NOMO-1 treated with DMSO at 0.1 percent for 48 hours (cell line): ENCODE results near the gene PDGFD.

Experiments
- DNase-seq: peaks from one replicate; lab custom pipeline; 2025; ENCODE audit not compliant: unreplicated experiment; lab: John Stamatoyannopoulos, UW

The PDGFD gene

GRCh38 chr11:103890654-103891053 is 273.3 kb downstream of the PDGFD start:
- no peak for DNase-seq

GRCh38 chr11:103889679-103890078 is 274.3 kb downstream of the PDGFD start:
- no peak for DNase-seq

DNA sequence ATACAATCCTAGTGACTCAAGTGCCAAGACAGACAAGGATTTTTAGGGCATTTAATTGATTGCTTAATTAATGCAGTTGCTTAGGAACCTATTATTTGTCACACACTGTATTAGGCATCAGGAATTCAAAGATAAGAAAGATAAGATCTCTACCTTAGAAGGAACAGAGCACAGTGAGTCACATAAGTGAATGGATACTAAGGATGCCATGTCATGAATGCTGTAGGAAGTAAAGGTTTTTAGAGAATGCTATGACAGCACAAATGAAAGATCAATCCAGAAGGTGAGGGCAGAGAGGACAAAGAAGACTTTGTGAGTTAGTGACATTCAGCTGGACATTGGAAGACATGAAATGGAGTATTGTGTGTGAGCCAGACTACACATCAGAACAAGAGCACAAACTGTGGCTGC is 275.4 kb downstream of the PDGFD start:
- DNase-seq, result no peak

DNA sequence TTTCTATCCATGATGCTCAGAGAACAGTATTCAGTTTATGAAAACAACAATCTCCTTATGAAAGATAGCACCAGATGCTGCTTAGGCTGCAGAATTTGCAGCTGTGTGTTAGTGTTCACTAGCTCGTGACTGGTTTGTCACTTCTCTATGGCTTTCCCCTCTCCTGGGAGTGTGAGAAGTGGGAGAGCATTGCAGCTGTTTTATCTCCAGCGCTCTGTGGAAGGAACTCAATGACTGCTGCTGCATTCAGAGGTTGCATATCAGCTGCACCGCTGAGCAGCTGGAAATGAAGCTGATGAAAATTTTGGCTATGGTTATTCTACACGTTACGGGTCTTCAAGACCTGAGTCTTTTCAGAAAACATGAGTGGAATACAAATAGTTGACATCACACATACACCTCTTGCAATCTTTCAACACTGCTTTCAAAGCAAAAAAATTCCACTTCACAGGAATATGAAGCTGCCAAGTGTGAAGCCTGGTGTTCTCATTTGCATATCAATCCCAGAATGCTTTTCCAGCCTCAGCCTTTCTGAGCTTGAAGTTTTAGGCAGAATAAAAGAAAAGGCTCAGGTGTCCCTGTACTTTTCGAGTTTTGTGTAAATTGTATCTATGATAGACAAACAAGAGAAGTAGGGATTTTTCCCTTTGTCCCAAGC is 276.8 kb downstream of the PDGFD start:
- DNase-seq, result no peak

- no peak for DNase-seq
These were observed 280.1 kb downstream of the PDGFD start for GRCh38 chr11:103883856-103884255.

DNA sequence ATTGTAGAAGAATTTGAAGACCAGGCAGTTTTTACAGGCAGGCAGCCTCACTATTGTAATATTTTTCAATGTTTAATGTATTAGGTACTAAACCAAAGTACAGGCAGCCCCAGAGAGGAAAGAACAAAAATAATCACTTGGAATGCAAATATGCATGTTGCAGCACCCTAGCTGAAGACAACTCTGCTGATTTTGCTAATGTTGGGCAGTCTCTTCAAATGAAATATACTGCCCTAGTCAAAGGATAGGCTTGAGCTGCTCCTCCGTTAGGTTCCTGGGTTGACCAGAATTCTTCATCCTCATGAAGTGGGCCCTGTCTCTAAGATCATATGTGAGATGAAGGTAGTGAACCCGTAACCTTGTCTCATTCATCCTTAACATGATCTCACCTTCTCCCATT is 280.7 kb downstream of the PDGFD start:
- DNase-seq, result no peak

DNA sequence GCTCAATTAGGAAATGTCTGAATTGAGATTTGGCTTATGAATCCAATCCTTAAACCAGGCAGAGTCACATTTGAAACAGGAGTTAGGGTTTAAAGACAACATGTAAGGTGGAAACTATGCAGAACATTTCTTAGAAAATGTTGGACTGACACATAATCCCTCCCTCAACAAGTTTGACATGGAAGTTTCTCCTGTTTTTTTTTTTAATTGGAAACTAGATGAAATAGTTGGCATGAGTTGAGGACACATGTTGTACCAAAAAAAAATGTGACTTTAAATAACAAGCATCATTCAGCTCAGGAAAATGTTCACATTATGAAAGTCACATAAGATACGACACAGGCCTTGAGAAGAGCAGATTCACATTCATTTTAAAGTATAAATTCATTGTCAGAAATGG is 282.4 kb downstream of the PDGFD start:
- DNase-seq, result no peak

GRCh38 chr11:103880968-103881367 is 283.0 kb downstream of the PDGFD start:
- no peak for DNase-seq

DNA sequence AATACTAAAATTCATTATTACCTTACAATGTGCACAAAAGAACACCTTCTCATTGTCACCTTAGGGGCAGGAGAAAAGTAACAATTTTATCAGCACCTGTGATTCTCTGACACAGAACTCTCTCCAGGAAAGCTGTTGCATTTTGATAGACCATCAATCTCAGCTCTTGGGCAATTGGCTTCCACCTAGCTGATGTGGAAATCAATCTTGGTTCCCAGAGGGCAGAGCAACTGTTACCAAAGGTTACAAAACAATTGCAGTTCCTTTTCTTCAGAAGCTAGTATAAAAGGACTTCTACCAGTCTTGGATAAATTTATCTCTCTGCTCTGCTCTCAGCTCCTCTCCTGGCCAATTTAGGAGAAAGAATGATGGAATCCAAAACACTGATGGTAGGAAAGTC is 285.3 kb downstream of the PDGFD start:
- peak; percentile 88 for DNase-seq

DNA sequence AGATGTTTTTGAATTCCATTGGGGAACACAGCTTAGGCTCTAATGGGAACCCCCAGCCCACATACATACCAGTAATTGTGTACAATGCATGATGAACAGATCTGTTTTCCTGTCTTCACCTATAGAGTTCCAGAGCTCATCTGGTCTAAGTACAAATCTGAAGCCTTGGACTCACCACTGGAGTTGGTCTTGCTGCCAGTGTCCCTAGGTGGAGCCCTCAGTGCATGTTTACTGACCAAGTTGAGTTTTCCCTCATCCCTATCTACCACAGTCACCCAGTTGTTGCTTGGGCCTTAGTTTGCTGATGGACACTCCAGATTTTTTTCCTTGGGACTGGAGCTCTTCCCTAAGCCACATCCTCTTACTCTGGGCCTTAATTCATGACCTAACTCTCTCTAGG is 286.7 kb downstream of the PDGFD start:
- DNase-seq, result no peak

GRCh38 chr11:103875855-103876510 is 288.0 kb downstream of the PDGFD start:
- peak; percentile 38 for DNase-seq

DNA sequence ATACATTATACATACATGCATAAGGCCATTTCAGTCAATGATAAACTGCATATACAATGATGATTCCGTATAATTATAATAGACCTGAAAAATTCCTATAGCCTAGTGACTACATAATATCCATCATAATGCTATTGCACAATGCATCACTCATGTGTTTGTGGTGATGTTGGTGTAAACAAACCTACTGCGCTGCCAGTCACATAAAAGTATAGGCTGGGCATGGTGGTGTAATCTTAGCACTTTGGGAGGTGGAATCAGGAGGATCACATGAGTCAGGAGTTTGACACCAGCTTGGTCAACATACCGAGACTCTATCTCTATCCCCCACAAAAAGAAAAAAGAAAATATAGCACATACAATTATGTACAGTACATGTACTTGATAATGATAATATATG is 291.2 kb downstream of the PDGFD start:
- DNase-seq, result no peak

GRCh38 chr11:103871923-103872551 is 291.9 kb downstream of the PDGFD start:
- DNase-seq, result peak; percentile 25

GRCh38 chr11:103870821-103871309 is 293.1 kb downstream of the PDGFD start:
- DNase-seq, result peak; percentile 29

GRCh38 chr11:103867481-103867880 is 296.5 kb downstream of the PDGFD start:
- DNase-seq, result no peak

DNA sequence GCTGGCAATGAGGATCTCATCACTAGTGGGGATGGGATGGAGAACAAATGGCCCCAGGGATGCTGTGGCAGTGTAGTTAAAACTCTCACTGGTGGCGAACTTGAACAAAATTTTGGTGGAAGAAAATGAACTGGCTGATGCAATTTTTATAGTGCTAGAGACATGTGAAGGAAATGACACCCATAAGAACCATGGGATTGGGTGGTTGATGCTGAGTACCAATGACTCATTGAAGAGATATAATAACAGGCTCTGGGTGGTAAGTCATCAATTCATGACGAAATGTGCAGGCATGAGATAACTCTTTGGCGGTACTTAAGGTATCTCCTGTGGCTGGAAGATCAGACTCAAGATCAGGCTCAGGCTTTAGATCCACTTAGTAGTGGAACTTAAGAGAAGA is 300.4 kb downstream of the PDGFD start:
- DNase-seq, result no peak

GRCh38 chr11:103862802-103863174 is 301.2 kb downstream of the PDGFD start:
- DNase-seq, result no peak

DNA sequence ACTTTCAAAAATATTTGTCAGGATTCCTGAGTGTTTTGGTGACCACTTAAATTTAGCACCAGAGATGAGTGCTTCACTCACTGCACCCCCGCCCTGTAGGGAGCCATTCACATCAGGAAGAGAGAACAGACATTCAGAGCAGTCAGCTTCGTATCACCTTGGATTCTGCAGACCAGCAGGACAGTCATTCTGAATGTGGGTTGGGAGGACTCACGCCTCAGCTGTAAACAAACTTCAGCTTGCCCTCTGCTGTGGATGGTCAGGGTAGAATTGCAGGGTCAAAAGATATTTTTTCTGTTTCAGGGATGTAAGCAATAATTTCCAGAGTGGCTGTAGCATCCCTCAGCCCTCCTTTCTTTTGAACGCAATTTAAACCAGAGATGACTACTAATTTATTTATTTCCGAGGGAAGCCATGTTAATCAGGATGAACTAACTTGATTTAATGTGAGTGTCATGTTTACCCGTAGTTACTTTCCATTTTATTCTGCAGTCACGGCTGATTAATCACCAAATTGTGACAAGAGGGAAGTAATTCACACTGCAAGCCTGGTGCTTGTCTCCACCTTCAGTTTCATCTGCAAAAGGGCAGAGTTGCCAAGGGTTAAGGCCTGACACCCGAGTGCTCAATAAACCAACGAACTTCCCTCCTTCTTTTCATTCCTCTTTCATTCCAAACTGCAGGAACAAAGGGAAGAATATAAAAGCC is 301.7 kb downstream of the PDGFD start:
- peak; percentile 83 for DNase-seq
